HG02938 (cell line): ENCODE measurements around the gene LGI4.

Experiments used
- ATAC-seq: cut with Tn5 transposase; IDR thresholded peaks from one replicate; pipeline ENCODE4 v1.9.1; 2021; ENCODE audit warnings: mild to moderate bottlenecking, moderate library complexity; ENCODE audit not compliant: unreplicated experiment

The LGI4 gene

GRCh38 chr19:35088131-35088913, 46.5 kb downstream of the LGI4 start:
- no peak for ATAC-seq

GRCh38 chr19:35087393-35087792, 47.5 kb downstream of the LGI4 start:
- ATAC-seq, result no peak

GRCh38 chr19:35086455-35086854, 48.4 kb downstream of the LGI4 start:
- ATAC-seq, result no peak

DNA sequence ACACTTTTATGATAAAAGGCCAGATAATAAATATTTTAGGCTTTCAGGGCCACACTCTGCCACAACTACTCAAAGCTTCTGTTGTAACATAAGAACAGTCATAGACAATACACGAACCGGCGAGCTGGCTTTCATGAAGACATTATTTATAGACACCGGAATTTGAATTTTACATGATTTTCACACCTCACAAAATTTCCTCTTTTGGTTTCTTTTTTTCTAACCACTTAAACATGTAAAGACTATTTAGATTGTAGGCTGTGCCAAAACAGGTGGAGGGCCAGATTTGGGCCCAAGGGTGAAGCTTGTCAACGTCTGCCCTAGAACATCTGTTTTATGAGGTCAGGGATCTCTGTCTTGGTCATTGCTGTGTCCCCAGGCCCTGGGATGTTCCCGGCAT, 48.9 kb downstream of the LGI4 start:
- ATAC-seq, result no peak

DNA sequence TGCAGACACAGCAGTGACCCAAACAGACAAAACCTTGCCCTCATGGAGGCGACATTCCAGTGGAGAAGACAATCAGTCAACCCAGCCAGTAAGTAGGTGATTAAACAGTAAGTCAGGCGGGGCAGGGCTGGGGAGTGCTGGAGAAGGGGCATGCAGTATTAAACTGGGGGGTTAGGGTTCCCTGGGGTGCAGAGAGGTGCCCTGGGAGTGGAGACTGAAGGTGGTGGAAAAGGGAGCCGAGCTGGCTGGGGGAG, 50.4 kb downstream of the LGI4 start:
- no peak for ATAC-seq

DNA sequence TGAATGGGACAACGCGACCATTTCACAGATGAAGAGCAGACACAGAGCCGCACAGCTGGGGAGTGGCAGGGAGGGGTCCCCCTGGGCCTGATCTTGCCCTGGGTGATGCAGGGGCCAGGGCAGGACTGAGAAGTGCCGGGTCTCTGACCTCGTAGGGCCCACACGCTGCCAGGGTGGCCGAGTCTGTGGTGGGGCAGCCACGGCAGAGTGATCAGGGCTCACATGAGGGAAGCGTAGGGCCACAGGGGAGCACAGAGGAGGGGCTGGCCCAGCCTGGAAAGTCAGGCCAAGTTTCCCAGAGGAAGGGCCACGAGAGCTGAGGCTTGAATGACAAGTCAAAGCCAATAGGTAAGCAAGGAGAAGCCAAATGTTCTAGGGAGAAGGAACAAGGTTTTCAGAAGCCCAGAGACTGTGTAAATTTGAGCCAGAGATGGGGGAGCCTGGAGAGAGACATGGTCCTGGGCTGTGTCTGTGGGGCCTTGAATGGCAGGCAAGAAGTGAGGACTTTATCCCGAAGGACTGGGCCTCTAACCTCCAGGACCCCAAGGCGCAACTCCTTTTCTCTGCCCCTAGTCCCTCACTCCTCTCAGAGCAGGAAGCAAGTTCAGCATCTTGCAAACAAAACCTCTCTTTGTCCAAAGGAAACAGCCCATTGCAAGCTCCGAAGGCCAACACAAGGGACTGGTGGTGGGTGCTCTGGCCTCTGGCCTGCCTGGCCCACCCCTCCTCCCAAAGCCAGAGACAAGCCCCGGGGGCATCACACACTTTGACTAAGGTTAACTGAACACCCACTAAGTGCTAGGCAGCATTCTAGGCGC, 51.0 kb downstream of the LGI4 start:
- ATAC-seq, result no peak

- no peak for ATAC-seq
Observed at GRCh38 chr19:35081201-35081600, 53.7 kb downstream of the LGI4 start.

DNA sequence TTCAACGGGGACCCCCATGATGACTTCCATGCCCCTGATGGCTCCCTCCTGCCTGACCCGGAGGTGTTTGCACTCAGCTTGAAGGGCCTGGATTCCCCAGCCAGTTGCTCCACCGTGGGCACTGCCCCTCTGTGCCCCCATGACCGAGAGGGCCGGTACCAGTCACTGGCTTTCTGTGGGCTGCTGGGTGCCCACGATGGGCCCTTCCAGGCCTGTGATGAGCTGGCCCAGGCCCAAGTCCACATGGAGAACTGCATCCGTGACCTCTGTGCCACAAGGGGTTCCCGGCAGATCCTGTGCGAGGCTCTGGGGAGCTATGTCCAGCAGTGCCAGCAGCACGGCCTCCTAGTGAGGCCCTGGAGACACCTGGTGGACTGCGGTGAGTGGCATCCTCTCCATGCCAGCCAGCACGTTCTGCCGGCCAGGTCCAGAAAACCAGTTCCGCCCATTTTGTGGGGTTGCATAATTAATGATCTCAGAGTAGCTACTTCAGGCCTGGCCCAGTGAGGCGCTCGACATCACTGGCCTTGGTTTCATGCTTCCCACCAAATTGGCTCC, 54.2 kb downstream of the LGI4 start:
- no peak for ATAC-seq

- ATAC-seq, result no peak
Observed at GRCh38 chr19:35079826-35080225, 55.0 kb downstream of the LGI4 start.

- ATAC-seq, result no peak
Observed at GRCh38 chr19:35077411-35078223, 57.2 kb downstream of the LGI4 start.

DNA sequence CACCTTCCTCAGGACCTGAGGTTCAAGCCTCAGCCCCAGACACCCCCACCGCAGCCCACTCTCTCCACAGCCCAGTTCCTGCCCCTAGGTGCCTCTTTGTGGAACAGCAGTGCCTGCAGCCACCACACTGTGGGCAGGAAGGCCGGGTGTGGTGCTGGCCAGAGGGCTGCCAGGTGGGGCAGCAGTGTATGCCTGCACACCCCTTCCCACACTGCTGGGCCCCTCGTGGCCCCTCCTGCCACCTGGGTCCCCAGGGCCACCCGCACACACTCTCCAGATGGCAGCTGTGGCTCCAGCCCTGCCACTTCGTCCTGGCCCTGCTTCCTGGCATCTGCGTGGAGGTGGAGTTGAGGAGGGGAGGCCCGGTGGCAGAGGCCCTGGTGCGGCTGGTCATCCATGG, 58.2 kb downstream of the LGI4 start:
- no peak for ATAC-seq

DNA sequence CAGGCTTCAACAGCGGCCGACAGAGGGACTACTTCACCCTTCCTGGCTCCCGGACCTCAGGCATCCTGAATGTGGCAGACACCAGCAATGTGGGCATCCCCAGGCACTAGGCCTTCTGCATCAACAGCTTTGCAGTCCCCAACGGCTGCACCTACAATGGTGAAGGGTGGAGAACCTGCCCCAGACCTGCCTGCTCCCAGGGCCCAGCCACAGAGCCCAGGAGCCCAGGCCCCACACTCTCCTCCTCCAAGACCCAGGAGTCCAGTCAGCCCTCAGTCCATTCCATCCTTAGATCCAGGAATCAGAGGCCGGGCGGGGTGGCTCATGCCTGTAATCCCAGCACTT, 58.9 kb downstream of the LGI4 start:
- ATAC-seq, result no peak

DNA sequence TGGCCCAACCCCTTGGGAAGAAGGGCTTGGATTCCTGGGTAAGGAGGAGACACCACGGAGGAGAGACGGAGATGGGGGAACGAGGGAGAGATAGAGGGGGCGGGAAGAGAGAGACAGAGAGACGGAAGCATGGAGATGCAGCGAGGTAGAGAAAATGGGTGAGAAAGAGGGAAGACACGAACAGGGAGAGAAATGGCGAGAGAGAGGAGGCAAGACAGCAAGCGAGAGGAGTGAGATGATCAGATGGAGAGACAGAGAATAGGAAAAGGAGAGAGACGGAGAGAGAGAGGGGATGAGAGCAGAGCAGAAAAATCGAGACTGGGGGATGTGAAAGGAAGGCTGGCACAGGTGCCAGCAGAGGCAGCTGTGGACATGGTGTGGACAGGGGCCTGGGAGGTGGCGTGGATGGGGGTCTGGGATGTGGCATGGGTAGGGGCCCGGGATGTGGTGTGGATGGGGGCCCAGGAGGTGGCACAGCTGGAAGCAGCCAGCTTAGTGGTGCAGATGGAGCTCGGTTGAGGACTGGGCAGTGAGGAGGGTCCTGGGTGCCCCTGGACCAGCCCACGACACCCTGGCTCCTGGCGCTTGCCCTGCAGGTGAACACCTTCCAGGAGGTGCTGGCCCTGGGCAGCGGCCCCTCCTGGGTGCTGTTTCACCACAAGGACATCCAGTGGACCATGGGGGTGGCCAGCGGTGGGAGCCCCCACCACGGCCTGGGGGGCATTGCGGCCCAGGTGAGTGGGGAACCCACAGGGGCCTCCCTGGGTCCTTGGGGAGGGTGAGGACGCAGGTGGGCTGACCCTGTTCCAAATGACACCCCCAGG, 59.4 kb downstream of the LGI4 start:
- no peak for ATAC-seq
